PC-9 (cell line): ENCODE measurements around the gene BMS1. TPM values are rescaled to one million over a fixed set of nuclear protein-coding genes. Genes with fewer than 3 reads are reported as not detected.

Source experiments
- BruUV-seq: library from RNA; stranded (reverse); fragments of 400-500 nt; replicated peaks from 2 replicates; lab custom pipeline; 2021; lab: Mats Ljungman, UMichigan
- CTCF ChIA-PET: fragments of 300-600 bp; sonication (Branson Sonifier 250); formaldehyde crosslinking; loops from one replicate; lab custom pipeline; 2022; ENCODE audit warnings: antibody characterized with exemption; lab: Charles Lee
- POLR2A ChIA-PET: fragments of 300-600 bp; sonication (Branson Sonifier 250); formaldehyde crosslinking; loops from one replicate; lab custom pipeline; 2022; ENCODE audit warnings: antibody characterized with exemption; ENCODE audit not compliant: unreplicated experiment; lab: Charles Lee
- DNase-seq, 2 experiments: peaks; one replicate each; pipeline versions ENCODE4 v3.0.0 to v3.0.0-alpha.2; 2015 to 2022; ENCODE audit warnings: mixed read lengths in 1 of 2
- H2AFZ ChIP-seq: fragments of 200-600 bp; sonication (generic); 2 replicates; pipeline ENCODE4 v1.8.1; 2017; ENCODE audit warnings: antibody characterized with exemption
- H3F3A ChIP-seq: fragments of 200-600 bp; sonication (generic); 2 replicates; pipeline ENCODE4 v1.8.1; 2017; ENCODE audit warnings: antibody characterized with exemption, mild to moderate bottlenecking, low read depth; ENCODE audit not compliant: insufficient read depth
- H3K27ac ChIP-seq: fragments of 200-600 bp; sonication (generic); 2 replicates; pipeline ENCODE4 v1.6.1; 2016; ENCODE audit warnings: mixed run types
- H3K27me3 ChIP-seq: fragments of 200-600 bp; sonication (generic); 2 replicates; pipeline ENCODE4 v1.6.1; 2016; ENCODE audit warnings: low read depth, mixed run types; ENCODE audit not compliant: insufficient read depth
- H3K36me3 ChIP-seq: fragments of 200-600 bp; sonication (generic); 2 replicates; pipeline ENCODE4 v1.6.1; 2016; ENCODE audit warnings: low read depth, mixed run types
- H3K4me1 ChIP-seq: fragments of 200-600 bp; sonication (generic); replicated peaks from 2 replicates; pipeline ENCODE4 v1.6.1; 2016; ENCODE audit warnings: mixed run types; ENCODE audit not compliant: insufficient read depth
- H3K4me2 ChIP-seq: fragments of 200-600 bp; sonication (generic); 2 replicates; pipeline ENCODE4 v1.6.1; 2017; ENCODE audit warnings: mixed run types
- H3K4me3 ChIP-seq: fragments of 200-600 bp; sonication (generic); 2 replicates; pipeline ENCODE4 v1.6.1; 2016; ENCODE audit warnings: mixed run types
- H3K79me2 ChIP-seq: fragments of 200-600 bp; sonication (generic); 2 replicates; pipeline ENCODE4 v1.6.1; 2017; ENCODE audit warnings: low read depth, mixed run types
- H3K9me2 ChIP-seq: fragments of 200-600 bp; sonication (generic); 2 replicates; pipeline ENCODE4 v1.8.1; 2017; ENCODE audit warnings: mild to moderate bottlenecking; ENCODE audit not compliant: insufficient read depth
- H3K9me3 ChIP-seq: fragments of 200-600 bp; sonication (generic); 2 replicates; pipeline ENCODE4 v1.8.1; 2016; ENCODE audit warnings: low read depth; ENCODE audit not compliant: insufficient read depth
- H4K20me1 ChIP-seq: fragments of 200-600 bp; sonication (generic); 2 replicates; pipeline ENCODE4 v1.8.1; 2017; ENCODE audit not compliant: insufficient read depth
- EZH2 ChIP-seq: fragments of 200-600 bp; sonication (generic); IDR thresholded peaks from 2 replicates; pipeline ENCODE4 v1.8.0; 2017; ENCODE audit warnings: antibody characterized with exemption, low read depth
- intact Hi-C: fragments of 100-400 bp; cut with micrococcal nuclease; formaldehyde crosslinking; loops from one replicate; pipeline ENCODE4 v1.10.0; 2022; ENCODE audit not compliant: unreplicated experiment
- total RNA-seq: library from RNA; stranded (reverse); gene quantifications from 2 replicates; pipeline ENCODE4 v1.2.3, GENCODE V29; 2021
- TF ChIP-seq, protein P1 (sequence below): fragments of 200-600 bp; sonication (generic); conservative IDR thresholded peaks from 2 replicates; pipeline ENCODE4 v1.6.1; 2017; ENCODE audit warnings: mixed run types, antibody characterized with exemption, mild to moderate bottlenecking, moderate library complexity

BMS1 gene
- total RNA-seq, 1 experiment from 2014 or later: 20.0 TPM

DNA sequence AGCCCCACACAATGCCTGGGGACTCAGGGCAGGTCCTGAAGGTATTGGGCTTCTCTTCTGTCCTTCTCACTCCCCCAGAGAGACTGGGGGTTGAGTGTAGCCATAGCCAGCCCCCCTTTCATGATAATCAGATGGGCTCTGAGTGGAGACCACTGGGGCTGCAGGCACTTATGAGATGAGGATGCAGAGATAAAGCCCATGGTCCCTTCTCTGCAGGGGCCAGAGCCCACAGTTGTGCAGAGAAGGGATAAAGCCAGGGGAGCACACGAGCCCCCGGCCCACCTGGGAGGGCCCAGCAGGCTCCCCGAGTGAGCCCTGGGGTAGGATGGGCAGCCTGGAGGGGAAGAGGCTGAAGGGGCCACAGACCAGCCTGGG lies 96.2 kb downstream of the BMS1 start:
- BruUV-seq: no TSS peak
- H3K9me3 ChIP-seq: no peaks in the 10 kb centered on the region
- ChIA-PET POLR2A (no interaction called here), CTCF (no interaction called here)
- no peaks in the 10 kb centered on the region for H3F3A ChIP-seq
- no peaks in the 10 kb centered on the region for H4K20me1 ChIP-seq
- no peaks in the 10 kb centered on the region for H3K4me1 ChIP-seq
- no peak for TF ChIP-seq EZH2
- no peak overlapping the region for H3K4me3 ChIP-seq
- no peak overlapping the region for H2AFZ ChIP-seq
- intact Hi-C loops: no loop called here
- no peaks in the 10 kb centered on the region for H3K9me2 ChIP-seq
- DNase-seq: no peak
- H3K36me3 ChIP-seq: no peaks in the 10 kb centered on the region
- no peak overlapping the region for H3K4me2 ChIP-seq
- H3K27ac ChIP-seq: no peak overlapping the region
- no peaks in the 10 kb centered on the region for H3K79me2 ChIP-seq
- H3K27me3 ChIP-seq: peaks cover 42% of the 10 kb centered on the region

DNA sequence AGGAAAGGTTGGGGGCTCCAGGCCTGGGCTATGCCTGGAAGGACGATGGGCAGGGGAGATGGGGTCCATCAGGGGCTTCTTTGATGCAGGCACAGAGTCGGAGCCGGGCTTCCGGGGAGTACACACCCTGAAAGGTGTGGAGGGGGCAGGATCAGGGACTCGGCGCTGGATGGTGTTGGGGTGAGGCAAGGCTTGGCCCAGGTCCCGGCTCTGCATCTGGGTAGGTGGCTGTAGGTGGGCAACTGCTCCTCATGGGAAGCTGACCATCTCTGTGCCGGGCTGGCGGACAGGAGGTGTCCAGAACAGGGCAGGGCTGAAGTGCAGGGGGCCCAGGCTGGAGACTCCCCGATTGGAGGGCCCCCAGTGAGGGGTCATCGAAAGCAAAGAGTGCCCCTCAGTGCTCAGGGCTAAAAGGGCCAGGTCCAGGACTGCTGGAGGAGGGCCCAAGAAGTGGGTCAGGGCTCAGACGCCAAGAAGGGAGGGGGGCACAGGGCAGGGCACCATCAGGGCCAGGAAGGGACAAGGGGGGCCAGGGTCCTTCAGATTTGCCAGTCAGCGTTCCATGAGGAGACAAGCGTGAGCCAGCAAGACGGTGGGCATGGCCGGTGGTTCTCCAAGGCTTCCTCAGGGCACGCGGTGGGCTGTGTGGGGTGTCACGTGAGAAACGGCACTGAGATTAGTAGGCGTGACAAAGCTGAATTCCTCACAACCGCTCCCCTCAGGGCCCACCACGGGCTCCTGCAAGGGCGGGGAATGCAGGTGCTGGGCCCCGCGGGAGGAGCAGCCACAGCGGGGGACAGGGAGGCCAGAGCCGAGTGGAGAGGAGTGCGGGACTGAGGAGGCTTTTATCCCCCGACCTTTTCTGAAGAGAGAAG lies 97.0 kb downstream of the BMS1 start:
- H3K4me1 ChIP-seq: no peaks in the 10 kb centered on the region
- TF ChIP-seq EZH2: no peak
- TF ChIP-seq, protein P1, sequence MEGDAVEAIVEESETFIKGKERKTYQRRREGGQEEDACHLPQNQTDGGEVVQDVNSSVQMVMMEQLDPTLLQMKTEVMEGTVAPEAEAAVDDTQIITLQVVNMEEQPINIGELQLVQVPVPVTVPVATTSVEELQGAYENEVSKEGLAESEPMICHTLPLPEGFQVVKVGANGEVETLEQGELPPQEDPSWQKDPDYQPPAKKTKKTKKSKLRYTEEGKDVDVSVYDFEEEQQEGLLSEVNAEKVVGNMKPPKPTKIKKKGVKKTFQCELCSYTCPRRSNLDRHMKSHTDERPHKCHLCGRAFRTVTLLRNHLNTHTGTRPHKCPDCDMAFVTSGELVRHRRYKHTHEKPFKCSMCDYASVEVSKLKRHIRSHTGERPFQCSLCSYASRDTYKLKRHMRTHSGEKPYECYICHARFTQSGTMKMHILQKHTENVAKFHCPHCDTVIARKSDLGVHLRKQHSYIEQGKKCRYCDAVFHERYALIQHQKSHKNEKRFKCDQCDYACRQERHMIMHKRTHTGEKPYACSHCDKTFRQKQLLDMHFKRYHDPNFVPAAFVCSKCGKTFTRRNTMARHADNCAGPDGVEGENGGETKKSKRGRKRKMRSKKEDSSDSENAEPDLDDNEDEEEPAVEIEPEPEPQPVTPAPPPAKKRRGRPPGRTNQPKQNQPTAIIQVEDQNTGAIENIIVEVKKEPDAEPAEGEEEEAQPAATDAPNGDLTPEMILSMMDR: no peak
- no peak for DNase-seq
- no peaks in the 10 kb centered on the region for H3F3A ChIP-seq
- no peaks in the 10 kb centered on the region for H3K36me3 ChIP-seq
- H3K27me3 ChIP-seq: peaks cover 44% of the 10 kb centered on the region
- no peaks in the 10 kb centered on the region for H4K20me1 ChIP-seq
- BruUV-seq: no TSS peak
- no peak overlapping the region for H2AFZ ChIP-seq
- intact Hi-C loops: no loop called here
- POLR2A ChIA-PET: no interaction called here
- no peaks in the 10 kb centered on the region for H3K9me2 ChIP-seq
- H3K9me3 ChIP-seq: no peaks in the 10 kb centered on the region
- no peak overlapping the region for H3K27ac ChIP-seq
- no peak overlapping the region for H3K4me3 ChIP-seq
- CTCF ChIA-PET: no interaction called here
- no peaks in the 10 kb centered on the region for H3K79me2 ChIP-seq
- H3K4me2 ChIP-seq: no peak overlapping the region

DNA sequence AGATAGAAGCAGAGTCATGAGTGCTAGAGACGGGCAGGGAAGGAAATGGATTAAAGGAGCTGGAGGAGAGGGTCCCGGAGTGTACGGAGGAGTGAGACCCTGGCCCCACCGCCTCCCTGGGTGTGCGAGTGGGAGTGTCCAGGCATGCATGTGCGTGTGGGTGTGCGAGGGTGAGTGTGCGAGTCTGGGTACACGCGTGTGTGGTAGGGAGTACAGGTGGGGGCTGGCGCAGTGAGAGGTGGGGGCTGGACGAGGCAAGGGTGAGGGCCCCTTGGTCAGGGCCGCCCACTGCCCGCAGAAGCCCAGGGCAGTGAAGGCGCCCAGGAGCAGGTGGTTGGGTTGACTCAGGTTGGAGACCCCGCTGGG lies 97.6 kb downstream of the BMS1 start:
- Histone ChIP-seq H3K36me3 (no peaks in the 10 kb centered on the region), H3K4me1 (no peaks in the 10 kb centered on the region), H2AFZ (no peak overlapping the region), H3K27ac (no peak overlapping the region), H3K9me3 (no peaks in the 10 kb centered on the region), H3K4me3 (no peak overlapping the region), H4K20me1 (no peaks in the 10 kb centered on the region), H3K4me2 (no peak overlapping the region), H3F3A (no peaks in the 10 kb centered on the region), H3K9me2 (no peaks in the 10 kb centered on the region), H3K79me2 (no peaks in the 10 kb centered on the region), H3K27me3 (peaks cover 42% of the 10 kb centered on the region)
- CTCF ChIA-PET: no interaction called here
- TF ChIP-seq, protein P1: no peak
- TF ChIP-seq EZH2: no peak
- POLR2A ChIA-PET: no interaction called here
- no TSS peak for BruUV-seq
- intact Hi-C loops: no loop called here
- DNase-seq: no peak
